ENCODE data around the gene SCYGR6. TPM values are rescaled to one million over a fixed set of nuclear protein-coding genes. Genes with fewer than 3 reads are reported as not detected.

SCYGR6 gene
- total and polyA plus RNA-seq, 4 donors, result not detected

GRCh38 chr2:227701556-227701955, 23.0 kb downstream of the SCYGR6 start:
- 58% methylated on average over 3 of the region's 3 CpGs for WGBS
- H3K36me3 ChIP-seq (ENCODE audit: control insufficient read depth in 4 of 4, insufficient read depth in 3 of 4, low read depth in 1 of 4, low read length in 3 of 4), result peaks cover 4 to 19% (median 9%) of the 10 kb centered on the region in 4 donors
- TF ChIP-seq RAD21 (IDR thresholded peaks at IDR 0.05), result no peak
- TF ChIP-seq ZBTB33 (IDR thresholded peaks at IDR 0.05), result no peak
- no peak for TF ChIP-seq YY1 (IDR thresholded peaks at IDR 0.05)
- TF ChIP-seq FOXA2 (IDR thresholded peaks at IDR 0.05), result no peak

GRCh38 chr2:227696990-227697679, 27.4 kb downstream of the SCYGR6 start:
- WGBS, result 59% methylated on average over 2 of the region's 2 CpGs
- Histone ChIP-seq H3K36me3 (ENCODE audit: control insufficient read depth in 4 of 4, insufficient read depth in 3 of 4, low read depth in 1 of 4, low read length in 3 of 4) (peaks cover 8 to 28% (median 10%) of the 10 kb centered on the region in 4 donors), H3K9ac (ENCODE audit: low read depth in 1 of 2, low read length in 2 of 2) (no peak overlapping the region), H3K27me3 (ENCODE audit: control insufficient read depth in 4 of 4, insufficient read depth in 4 of 4, low read length in 3 of 4) (no peaks in the 10 kb centered on the region), H3K4me3 (ENCODE audit: low read depth in 1 of 3, low read length in 3 of 3) (no peak overlapping the region), H3K4me1 (ENCODE audit: control insufficient read depth in 4 of 4, insufficient read depth in 4 of 4, low read length in 3 of 4) (peaks cover 0 to 6% (median 4%) of the 10 kb centered on the region in 4 donors), H3K27ac (ENCODE audit: low read depth in 1 of 2, low read length in 2 of 2) (no peak overlapping the region), H3K9me3 (ENCODE audit: control insufficient read depth in 4 of 4, low read length in 3 of 4) (no peaks in the 10 kb centered on the region)
- no peak for TF ChIP-seq ZBTB33 (IDR thresholded peaks at IDR 0.05)
- TF ChIP-seq YY1 (IDR thresholded peaks at IDR 0.05), result no peak
- no peak for TF ChIP-seq FOXA1 (IDR thresholded peaks at IDR 0.05)
- TF ChIP-seq RXRA (IDR thresholded peaks at IDR 0.05), result no peak
- no peak for TF ChIP-seq REST (IDR thresholded peaks at IDR 0.05)
- TF ChIP-seq ATF3 (IDR thresholded peaks at IDR 0.05), result no peak
- no peak for TF ChIP-seq NR2F2 (IDR thresholded peaks at IDR 0.05)
- TF ChIP-seq RAD21 (IDR thresholded peaks at IDR 0.05), result no peak
- no peak for TF ChIP-seq CTCF (IDR thresholded peaks at IDR 0.05; ENCODE audit: low read depth, low read length, missing input control)
- no peak for TF ChIP-seq JUND (IDR thresholded peaks at IDR 0.05)
- TF ChIP-seq FOXA2 (IDR thresholded peaks at IDR 0.05), result no peak
- TF ChIP-seq GABPA (IDR thresholded peaks at IDR 0.05 in 1 of 2, conservative IDR thresholded peaks at IDR 0.05 in 1 of 2), result no peak
- TF ChIP-seq HNF4G (IDR thresholded peaks at IDR 0.05), result no peak
- no peak for TF ChIP-seq SP1 (IDR thresholded peaks at IDR 0.05)
- no peak for TF ChIP-seq HNF4A (conservative IDR thresholded peaks at IDR 0.05)
- TF ChIP-seq MAX (IDR thresholded peaks at IDR 0.05), result no peak
- DNase-seq (ENCODE audit: low spot score), result no peak

More at GRCh38 chr2:227701556-227701955, 23.0 kb downstream of the SCYGR6 start:
- Histone ChIP-seq H3K27me3 (ENCODE audit: control insufficient read depth in 4 of 4, insufficient read depth in 4 of 4, low read length in 3 of 4) (no peaks in the 10 kb centered on the region), H3K4me1 (ENCODE audit: control insufficient read depth in 4 of 4, insufficient read depth in 4 of 4, low read length in 3 of 4) (peaks cover 0 to 40% (median 34%) of the 10 kb centered on the region in 4 donors), H3K4me3 (ENCODE audit: low read depth in 1 of 3, low read length in 3 of 3) (no peak overlapping the region), H3K9me3 (ENCODE audit: control insufficient read depth in 4 of 4, low read length in 3 of 4) (no peaks in the 10 kb centered on the region), H3K27ac (ENCODE audit: low read depth in 1 of 2, low read length in 2 of 2) (no peak overlapping the region), H3K9ac (ENCODE audit: low read depth in 1 of 2, low read length in 2 of 2) (no peak overlapping the region)
- no peak for DNase-seq (ENCODE audit: low spot score)
